RWPE1 (cell line): ENCODE results near the gene ZNF423.

ENCODE experiments used
- CTCF ChIA-PET: fragments of 350-600 bp; sonication (Branson Sonifier 250); formaldehyde crosslinking; extraction: SDS; loops from one replicate; lab custom pipeline; 2021; lab: Yijun Ruan, JAX
- POLR2A ChIA-PET: fragments of 400-600 bp; formaldehyde crosslinking; extraction: SDS; loops from one replicate; lab custom pipeline; 2020; ENCODE audit warnings: antibody characterized with exemption; ENCODE audit not compliant: low non-redundant PET; lab: Yijun Ruan, JAX
- DNase-seq: peaks from one replicate; pipeline ENCODE4 v3.0.0; 2012; ENCODE audit warnings: low spot score
- H3K27ac ChIP-seq: fragments of 450-650 bp; 2 replicates; pipeline ENCODE4 v1.5.1; 2017
- TF ChIP-seq, protein P1 (sequence below): fragments of 450-650 bp; conservative IDR thresholded peaks from 2 replicates; pipeline ENCODE4 v1.5.1; 2017; ENCODE audit warnings: low read depth, mild to moderate bottlenecking

The ZNF423 gene

DNA sequence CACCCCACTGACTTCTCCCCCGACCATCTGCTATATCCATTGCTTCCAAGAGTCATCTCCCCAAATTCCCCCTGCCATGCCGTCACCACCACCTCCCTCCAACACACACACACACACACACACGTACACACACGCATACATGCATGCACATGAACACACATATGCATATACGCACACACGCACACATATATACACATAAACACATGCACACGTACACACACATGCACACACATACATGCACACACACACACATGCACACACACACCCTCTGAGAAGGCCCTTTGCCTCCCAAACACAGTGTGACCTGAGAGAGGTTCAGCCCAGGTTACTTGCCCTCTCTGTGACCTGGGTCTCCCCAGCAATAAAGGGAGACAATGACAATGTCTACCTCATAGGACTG is 95.1 kb downstream of the ZNF423 start:
- TF ChIP-seq, protein P1, sequence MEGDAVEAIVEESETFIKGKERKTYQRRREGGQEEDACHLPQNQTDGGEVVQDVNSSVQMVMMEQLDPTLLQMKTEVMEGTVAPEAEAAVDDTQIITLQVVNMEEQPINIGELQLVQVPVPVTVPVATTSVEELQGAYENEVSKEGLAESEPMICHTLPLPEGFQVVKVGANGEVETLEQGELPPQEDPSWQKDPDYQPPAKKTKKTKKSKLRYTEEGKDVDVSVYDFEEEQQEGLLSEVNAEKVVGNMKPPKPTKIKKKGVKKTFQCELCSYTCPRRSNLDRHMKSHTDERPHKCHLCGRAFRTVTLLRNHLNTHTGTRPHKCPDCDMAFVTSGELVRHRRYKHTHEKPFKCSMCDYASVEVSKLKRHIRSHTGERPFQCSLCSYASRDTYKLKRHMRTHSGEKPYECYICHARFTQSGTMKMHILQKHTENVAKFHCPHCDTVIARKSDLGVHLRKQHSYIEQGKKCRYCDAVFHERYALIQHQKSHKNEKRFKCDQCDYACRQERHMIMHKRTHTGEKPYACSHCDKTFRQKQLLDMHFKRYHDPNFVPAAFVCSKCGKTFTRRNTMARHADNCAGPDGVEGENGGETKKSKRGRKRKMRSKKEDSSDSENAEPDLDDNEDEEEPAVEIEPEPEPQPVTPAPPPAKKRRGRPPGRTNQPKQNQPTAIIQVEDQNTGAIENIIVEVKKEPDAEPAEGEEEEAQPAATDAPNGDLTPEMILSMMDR = no peak
- no peak for DNase-seq
- POLR2A ChIA-PET = no interaction called here
- CTCF ChIA-PET = no interaction called here
- no peak overlapping the region for H3K27ac ChIP-seq

DNA sequence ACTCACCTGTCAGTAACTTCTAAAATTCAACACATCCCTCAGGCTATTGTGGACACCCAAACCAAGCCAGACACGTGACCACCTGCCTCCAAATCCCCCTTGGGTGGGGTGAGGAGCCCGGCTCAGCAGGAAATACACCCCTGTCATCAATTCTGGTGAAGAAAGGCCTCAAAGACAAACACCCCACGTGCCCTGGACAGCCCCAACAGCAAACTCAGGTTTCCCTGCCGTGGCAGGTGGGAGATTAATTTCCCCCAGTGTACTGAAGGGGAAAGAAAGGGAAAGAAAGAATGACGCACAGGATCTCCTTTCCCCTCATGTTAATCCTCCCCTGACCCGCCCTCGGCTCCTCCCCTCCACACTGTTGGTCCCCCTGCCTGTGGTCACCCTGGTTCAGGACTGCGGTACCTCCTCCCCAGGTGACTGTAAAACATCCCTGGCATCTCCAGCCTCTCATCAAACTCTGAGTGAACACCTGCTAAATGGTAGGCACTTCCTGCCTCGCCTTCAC is 98.3 kb downstream of the ZNF423 start:
- DNase-seq = no peak
- TF ChIP-seq, protein P1 = no peak
- CTCF ChIA-PET = interaction anchor here (0.7 kb wide), 1 partner anchor 830 kb away, joined by 3 read pairs; no protein-coding TSS in a partner anchor
- H3K27ac ChIP-seq = no peak overlapping the region
- POLR2A ChIA-PET = interaction anchor here (0.6 kb wide), 1 partner anchor 340 kb away, joined by 3 read pairs; no protein-coding TSS in a partner anchor

DNA sequence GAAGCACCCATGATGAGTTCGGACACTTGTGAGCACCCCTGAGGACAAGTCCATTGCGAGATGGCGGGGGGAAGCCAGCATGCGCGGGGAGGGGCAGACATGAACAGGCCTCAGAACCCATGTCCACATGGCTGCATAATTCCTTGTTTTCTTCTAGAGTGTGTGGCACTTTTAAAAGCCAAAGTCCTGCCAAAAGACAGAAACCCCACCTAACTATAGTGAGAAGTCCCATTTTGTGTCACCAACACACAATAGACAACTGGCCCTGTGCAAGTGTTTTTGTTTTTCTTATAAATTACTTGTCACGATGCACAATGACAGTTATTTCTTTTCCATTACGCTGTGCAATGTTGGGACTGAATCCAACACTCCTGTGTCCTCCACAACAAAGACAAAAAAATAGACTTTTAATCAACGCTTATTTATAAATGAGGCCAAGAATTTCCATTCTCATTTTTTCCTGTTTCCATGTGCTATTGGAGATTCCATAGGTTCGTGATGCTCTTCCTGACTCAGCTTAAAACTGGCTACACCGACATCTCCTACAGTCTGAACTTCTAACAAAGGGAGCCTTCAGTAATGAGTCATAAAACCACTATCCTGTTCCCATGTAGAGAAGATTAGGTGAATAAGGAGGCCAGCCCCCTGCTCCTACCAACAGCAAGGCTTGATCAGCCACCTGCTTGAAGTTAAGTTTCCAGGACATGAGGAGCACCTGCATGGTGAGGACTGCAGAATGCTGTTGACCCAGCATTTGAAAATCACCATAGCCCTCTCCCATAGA is 98.9 kb downstream of the ZNF423 start:
- CTCF ChIA-PET = no interaction called here

DNA sequence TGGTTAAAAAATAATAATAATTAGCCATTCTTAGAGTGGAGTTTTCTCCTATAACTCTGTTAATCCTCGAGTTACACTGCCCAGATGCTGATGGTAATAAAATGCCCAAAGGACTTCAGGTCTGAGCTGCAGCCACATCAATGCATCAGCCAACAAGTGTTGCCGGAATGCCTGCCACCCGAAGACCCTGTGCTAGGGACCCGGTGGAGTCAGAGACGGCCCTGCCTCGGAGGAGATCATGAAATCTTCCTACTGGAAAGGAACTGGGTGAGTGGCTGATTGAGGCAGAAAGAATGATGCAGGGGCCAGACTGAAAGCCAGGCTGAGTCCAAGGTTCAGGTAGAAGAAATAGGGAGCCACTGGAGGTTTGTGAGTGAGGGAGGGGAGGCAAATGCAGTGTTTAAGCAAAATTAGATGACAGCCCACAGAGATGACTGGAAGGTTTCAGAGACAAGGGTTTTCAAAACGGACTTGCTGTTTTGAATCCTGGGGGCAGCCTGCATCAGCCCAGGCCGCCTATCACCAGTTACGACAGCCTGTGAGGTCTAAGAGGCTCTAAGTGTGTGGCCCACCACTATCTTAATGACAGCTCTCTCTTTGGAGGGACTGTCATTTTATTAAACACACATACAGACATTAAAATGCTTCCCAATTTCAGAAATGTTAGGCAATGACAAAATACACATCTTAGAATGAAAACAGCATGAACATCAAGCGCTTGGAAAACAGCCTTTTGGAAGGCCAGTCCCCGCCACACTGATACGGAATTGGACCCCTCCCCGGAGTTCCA is 100.0 kb downstream of the ZNF423 start:
- H3K27ac ChIP-seq = no peak overlapping the region
- TF ChIP-seq, protein P1 = no peak
- POLR2A ChIA-PET = no interaction called here
- CTCF ChIA-PET = interaction anchor here (0.6 kb wide), 1 partner anchor 32 kb away, joined by 3 read pairs; no protein-coding TSS in a partner anchor
- DNase-seq = no peak

More for the DNA sequence above, 98.9 kb downstream of the ZNF423 start:
- DNase-seq = peak; percentile 23
- TF ChIP-seq, protein P1 = no peak
- H3K27ac ChIP-seq = no peak overlapping the region
- POLR2A ChIA-PET = no interaction called here

DNA sequence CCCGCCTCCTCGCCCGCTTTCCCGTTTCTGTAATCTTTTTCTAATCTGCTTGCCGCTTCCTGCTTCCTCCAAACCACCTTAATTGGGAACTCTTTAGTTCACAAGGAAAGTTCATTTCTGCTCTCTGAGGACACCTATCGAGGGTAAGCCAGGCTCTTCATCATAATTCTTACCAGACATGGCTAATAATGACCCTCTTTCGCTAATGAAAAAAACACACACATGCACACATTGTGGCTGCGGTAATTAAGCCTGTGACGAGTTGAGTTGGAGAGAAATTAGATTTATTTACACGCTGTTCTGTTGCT is 100.6 kb downstream of the ZNF423 start:
- DNase-seq = peak; percentile 38
- H3K27ac ChIP-seq = no peak overlapping the region
- ChIA-PET POLR2A (no interaction called here), CTCF (no interaction called here)
- TF ChIP-seq, protein P1 = peak; percentile 23

DNA sequence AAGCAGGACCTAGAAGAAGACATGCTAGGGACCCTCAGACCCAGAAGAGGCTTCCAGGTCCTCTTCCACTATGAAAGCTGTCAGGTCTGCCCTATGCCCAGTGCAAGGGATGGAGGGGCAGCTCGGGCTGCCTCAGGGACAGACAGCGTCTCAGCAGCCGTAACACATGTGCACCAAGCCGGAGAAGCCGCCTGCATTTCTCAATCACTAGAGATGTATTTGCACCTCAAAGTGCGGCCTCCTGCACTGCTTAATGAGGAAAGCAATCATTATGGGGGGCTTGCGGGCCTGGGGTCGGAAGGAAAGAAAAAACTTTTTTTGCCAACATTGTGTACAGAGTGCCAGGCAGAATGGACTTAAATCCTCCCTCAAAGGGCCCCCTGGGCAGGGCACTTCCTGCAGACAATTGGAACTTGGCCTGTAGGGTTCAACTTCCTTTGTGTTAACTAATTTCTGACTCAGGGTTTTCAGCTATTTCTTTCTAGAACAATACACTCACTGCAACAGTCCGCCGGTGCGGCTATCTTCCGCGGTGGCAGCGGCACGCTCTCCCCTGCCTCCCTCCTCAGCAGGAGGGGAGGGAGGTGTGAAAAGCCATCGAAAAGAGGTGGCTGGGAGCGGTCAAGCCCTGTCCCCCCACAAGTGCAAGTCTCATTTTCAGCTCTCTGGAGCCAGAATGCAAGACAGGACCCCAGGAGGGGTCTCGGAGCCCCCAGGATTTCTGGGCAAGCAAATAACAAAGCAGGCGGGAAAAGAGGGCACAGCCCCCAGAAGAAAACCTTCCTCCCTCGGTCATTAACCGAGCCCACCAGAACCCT is 101.2 kb downstream of the ZNF423 start:
- DNase-seq = no peak
- H3K27ac ChIP-seq = no peak overlapping the region
- ChIA-PET CTCF (no interaction called here), POLR2A (no interaction called here)
- TF ChIP-seq, protein P1 = no peak
